ENCODE results near the gene PSMG1.

DNA sequence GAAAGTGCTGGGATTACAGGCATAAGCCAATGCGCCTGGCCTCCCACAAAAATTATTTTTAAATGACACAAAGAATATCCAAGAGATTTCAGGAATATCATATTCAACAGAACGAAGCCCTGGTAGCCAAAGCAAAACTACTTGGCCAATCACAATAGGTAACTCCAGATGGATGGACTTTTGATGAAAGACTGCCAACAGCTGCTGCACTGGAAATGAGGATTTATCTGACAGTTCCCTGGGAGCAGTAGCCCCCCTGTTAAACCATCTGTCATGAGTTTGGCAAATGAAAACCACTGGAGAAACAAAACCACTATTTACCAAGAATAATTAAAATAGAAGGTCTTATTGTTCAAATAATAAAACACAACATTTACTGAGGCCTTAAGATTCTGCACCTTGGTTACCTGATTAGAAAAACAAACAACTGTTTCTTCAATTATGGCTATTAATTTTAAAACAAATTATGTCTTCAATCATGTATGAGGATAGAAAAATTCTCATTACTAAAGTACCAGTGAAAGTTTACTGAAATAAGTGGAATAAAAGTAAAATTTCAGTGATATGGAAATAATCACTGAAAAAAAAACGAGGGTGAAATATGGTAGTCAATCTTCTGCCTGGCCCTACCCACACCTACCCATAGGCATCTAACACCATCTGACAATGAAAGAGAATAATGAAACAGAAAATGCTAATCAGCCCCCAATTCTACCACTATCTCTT, 34.3 kb upstream of the PSMG1 start:
- TF ChIP-seq YY1 (IDR thresholded peaks at IDR 0.05; ENCODE audit: low read depth), result no peak
- no peak for TF ChIP-seq EZH2phosphoT487 (IDR thresholded peaks at IDR 0.05; ENCODE audit: borderline replicate concordance, low read depth)
- no peak for TF ChIP-seq TAF1 (IDR thresholded peaks at IDR 0.05; ENCODE audit: borderline replicate concordance, low read depth, low read length)
- TF ChIP-seq USF2 (IDR thresholded peaks at IDR 0.05; ENCODE audit: borderline replicate concordance, low read depth, low read length), result no peak
- TF ChIP-seq, protein P1, sequence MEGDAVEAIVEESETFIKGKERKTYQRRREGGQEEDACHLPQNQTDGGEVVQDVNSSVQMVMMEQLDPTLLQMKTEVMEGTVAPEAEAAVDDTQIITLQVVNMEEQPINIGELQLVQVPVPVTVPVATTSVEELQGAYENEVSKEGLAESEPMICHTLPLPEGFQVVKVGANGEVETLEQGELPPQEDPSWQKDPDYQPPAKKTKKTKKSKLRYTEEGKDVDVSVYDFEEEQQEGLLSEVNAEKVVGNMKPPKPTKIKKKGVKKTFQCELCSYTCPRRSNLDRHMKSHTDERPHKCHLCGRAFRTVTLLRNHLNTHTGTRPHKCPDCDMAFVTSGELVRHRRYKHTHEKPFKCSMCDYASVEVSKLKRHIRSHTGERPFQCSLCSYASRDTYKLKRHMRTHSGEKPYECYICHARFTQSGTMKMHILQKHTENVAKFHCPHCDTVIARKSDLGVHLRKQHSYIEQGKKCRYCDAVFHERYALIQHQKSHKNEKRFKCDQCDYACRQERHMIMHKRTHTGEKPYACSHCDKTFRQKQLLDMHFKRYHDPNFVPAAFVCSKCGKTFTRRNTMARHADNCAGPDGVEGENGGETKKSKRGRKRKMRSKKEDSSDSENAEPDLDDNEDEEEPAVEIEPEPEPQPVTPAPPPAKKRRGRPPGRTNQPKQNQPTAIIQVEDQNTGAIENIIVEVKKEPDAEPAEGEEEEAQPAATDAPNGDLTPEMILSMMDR (IDR thresholded peaks at IDR 0.05), result no peak
- TF ChIP-seq, protein P2, sequence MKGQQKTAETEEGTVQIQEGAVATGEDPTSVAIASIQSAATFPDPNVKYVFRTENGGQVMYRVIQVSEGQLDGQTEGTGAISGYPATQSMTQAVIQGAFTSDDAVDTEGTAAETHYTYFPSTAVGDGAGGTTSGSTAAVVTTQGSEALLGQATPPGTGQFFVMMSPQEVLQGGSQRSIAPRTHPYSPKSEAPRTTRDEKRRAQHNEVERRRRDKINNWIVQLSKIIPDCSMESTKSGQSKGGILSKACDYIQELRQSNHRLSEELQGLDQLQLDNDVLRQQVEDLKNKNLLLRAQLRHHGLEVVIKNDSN (IDR thresholded peaks at IDR 0.05; ENCODE audit: borderline replicate concordance, low read depth), result no peak
- TF ChIP-seq, protein P3, sequence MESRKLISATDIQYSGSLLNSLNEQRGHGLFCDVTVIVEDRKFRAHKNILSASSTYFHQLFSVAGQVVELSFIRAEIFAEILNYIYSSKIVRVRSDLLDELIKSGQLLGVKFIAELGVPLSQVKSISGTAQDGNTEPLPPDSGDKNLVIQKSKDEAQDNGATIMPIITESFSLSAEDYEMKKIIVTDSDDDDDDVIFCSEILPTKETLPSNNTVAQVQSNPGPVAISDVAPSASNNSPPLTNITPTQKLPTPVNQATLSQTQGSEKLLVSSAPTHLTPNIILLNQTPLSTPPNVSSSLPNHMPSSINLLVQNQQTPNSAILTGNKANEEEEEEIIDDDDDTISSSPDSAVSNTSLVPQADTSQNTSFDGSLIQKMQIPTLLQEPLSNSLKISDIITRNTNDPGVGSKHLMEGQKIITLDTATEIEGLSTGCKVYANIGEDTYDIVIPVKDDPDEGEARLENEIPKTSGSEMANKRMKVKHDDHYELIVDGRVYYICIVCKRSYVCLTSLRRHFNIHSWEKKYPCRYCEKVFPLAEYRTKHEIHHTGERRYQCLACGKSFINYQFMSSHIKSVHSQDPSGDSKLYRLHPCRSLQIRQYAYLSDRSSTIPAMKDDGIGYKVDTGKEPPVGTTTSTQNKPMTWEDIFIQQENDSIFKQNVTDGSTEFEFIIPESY (IDR thresholded peaks at IDR 0.05; ENCODE audit: borderline replicate concordance, low read depth), result no peak
- no peak for TF ChIP-seq FOXM1 (IDR thresholded peaks at IDR 0.05; ENCODE audit: low read depth)
- no peak for TF ChIP-seq RAD21 (IDR thresholded peaks at IDR 0.05; ENCODE audit: low read length)
- no peak for TF ChIP-seq REST (IDR thresholded peaks at IDR 0.05; ENCODE audit: low read depth, low read length)
- TF ChIP-seq MAX (IDR thresholded peaks at IDR 0.05; ENCODE audit: low read depth), result no peak
- no peak for TF ChIP-seq POLR2AphosphoS5 (IDR thresholded peaks at IDR 0.05; ENCODE audit: low read depth, low read length)

Measured in SK-N-SH (cell line).